CD4-positive, alpha-beta T cell treated with Interleukin-6 at 100 ng/mL for 8 hours (primary cell): Measurements from ENCODE around the gene PRKAG1.
A peak's percentile ranks its signal among the peaks of the same experiment; 100 is the strongest.

Experiments used
- DNase-seq: peaks from one replicate; pipeline ENCODE4 v3.0.0-alpha.2; 2020; ENCODE audit warnings: mixed read lengths, low spot score

The PRKAG1 gene

GRCh38 chr12:48981757-48982157 lies 36.8 kb downstream of the PRKAG1 start:
- no peak for DNase-seq

- peak; percentile 53 for DNase-seq
Measured at GRCh38 chr12:48980953-48981756, 37.4 kb downstream of the PRKAG1 start.

- DNase-seq = no peak
Measured at GRCh38 chr12:48980389-48980952, 38.1 kb downstream of the PRKAG1 start.

- DNase-seq = no peak
Measured at GRCh38 chr12:48979602-48980388, 38.8 kb downstream of the PRKAG1 start.

GRCh38 chr12:48978741-48979601 lies 39.6 kb downstream of the PRKAG1 start:
- DNase-seq = no peak

- no peak for DNase-seq
Measured at GRCh38 chr12:48978291-48978740, 40.3 kb downstream of the PRKAG1 start, which contains the start of gene WNT1. TSS of gene WNT1 (plus strand) at chr12:48978322. CDS start at chr12:48978651, 329 bp downstream.

- DNase-seq = peak; percentile 67
Measured at GRCh38 chr12:48977290-48978281, 41.0 kb downstream of the PRKAG1 start.

GRCh38 chr12:48973941-48974673 lies 44.5 kb downstream of the PRKAG1 start:
- no peak for DNase-seq

GRCh38 chr12:48973531-48973930 lies 45.0 kb downstream of the PRKAG1 start:
- no peak for DNase-seq

GRCh38 chr12:48972952-48973483 lies 45.6 kb downstream of the PRKAG1 start:
- DNase-seq = no peak

GRCh38 chr12:48972213-48972951 lies 46.2 kb downstream of the PRKAG1 start:
- DNase-seq = no peak

- no peak for DNase-seq
Measured at GRCh38 chr12:48970702-48971334, 47.8 kb downstream of the PRKAG1 start.

- no peak for DNase-seq
Measured at GRCh38 chr12:48969833-48970701, 48.5 kb downstream of the PRKAG1 start.

GRCh38 chr12:48969160-48969771 lies 49.3 kb downstream of the PRKAG1 start:
- no peak for DNase-seq

- no peak for DNase-seq
Measured at GRCh38 chr12:48968467-48968866, 50.1 kb downstream of the PRKAG1 start.

- no peak for DNase-seq
Measured at GRCh38 chr12:48967991-48968390, 50.6 kb downstream of the PRKAG1 start.
